SK-N-SH (cell line): ENCODE results near the gene MS4A12. TPM values are rescaled to one million over a fixed set of nuclear protein-coding genes. Genes with fewer than 3 reads are reported as not detected.
"Not testable (repeated sequence)": the region's sequence is repeated elsewhere in the genome, so short reads cannot be mapped to it uniquely, and the experiment has no call there.

Experiments used
- CTCF ChIA-PET: fragments of 300-600, 350-600 bp; formaldehyde crosslinking; extraction: SDS; loops from one replicate; lab custom pipeline; 2021; lab: Yijun Ruan, JAX
- POLR2A ChIA-PET: fragments of 350-600 bp; sonication (Branson Sonifier 250); formaldehyde crosslinking; extraction: SDS; loops from one replicate; lab custom pipeline; 2020; ENCODE audit warnings: antibody characterized with exemption, inconsistent platforms; lab: Yijun Ruan, JAX
- DNase-seq: peaks from one replicate; pipeline ENCODE4 v3.0.0; 2012
- H2AFZ ChIP-seq: fragments of 200-600 bp; sonication (generic); 2 replicates; pipeline ENCODE4 v1.8.1; 2016; ENCODE audit warnings: antibody characterized with exemption, mild to moderate bottlenecking, low read depth
- H3F3A ChIP-seq: fragments of 200-600 bp; sonication (generic); replicated peaks from 2 replicates; pipeline ENCODE3; 2016; ENCODE audit warnings: antibody characterized with exemption, mild to moderate bottlenecking; ENCODE audit not compliant: insufficient read depth
- H3K27ac ChIP-seq, 2 experiments: fragments of 200-500 bp in 1 of 2; fragments of 200-600 bp in 1 of 2; sonication (Bioruptor generic) in 1 of 2; sonication (generic), shearing (Covaris generic) in 1 of 2; 2 replicates each; pipeline versions ENCODE4 v1.5.1 to v1.6.1; 2014 to 2016; ENCODE audit warnings: low read depth in 2 of 2, inconsistent platforms in 1 of 2, low read length in 1 of 2, mild to moderate bottlenecking in 1 of 2, mixed read lengths in 1 of 2
- H3K27me3 ChIP-seq: fragments of 200-600 bp; sonication (generic), shearing (Covaris generic); 2 replicates; pipeline ENCODE4 v1.6.1; 2016; ENCODE audit warnings: mixed run types; ENCODE audit not compliant: insufficient read depth
- H3K36me3 ChIP-seq, 2 experiments: fragments of 200-500 bp in 1 of 2; fragments of 200-600 bp in 1 of 2; sonication (Bioruptor generic) in 1 of 2; sonication (generic) in 1 of 2; replicated peaks in 1 of 2; 2 replicates each; pipeline versions ENCODE3 to v1.5.1; 2014 to 2016; ENCODE audit warnings: low read length in 1 of 2, mild to moderate bottlenecking in 1 of 2; ENCODE audit not compliant: insufficient read depth in 2 of 2, control insufficient read depth in 1 of 2
- H3K4me1 ChIP-seq, 2 experiments: fragments of 200-500 bp in 1 of 2; fragments of 200-600 bp in 1 of 2; sonication (Bioruptor generic) in 1 of 2; sonication (generic), shearing (Covaris generic) in 1 of 2; 2 replicates each; pipeline versions ENCODE4 v1.5.1 to v1.6.1; 2014 to 2016; ENCODE audit warnings: low read depth in 1 of 2, low read length in 1 of 2, mixed run types in 1 of 2; ENCODE audit not compliant: insufficient read depth in 2 of 2, control insufficient read depth in 1 of 2
- H3K4me2 ChIP-seq: fragments of 200-600 bp; sonication (generic), shearing (Covaris generic); 2 replicates; pipeline ENCODE4 v1.6.1; 2017; ENCODE audit warnings: mixed run types
- H3K4me3 ChIP-seq, 2 experiments: fragments of 200-500 bp in 1 of 2; fragments of 200-600 bp in 1 of 2; sonication (Bioruptor generic) in 1 of 2; sonication (generic), shearing (Covaris generic) in 1 of 2; 2 replicates each; pipeline versions ENCODE4 v1.5.1 to v1.8.1; 2014 to 2016; ENCODE audit warnings: low read depth in 2 of 2, inconsistent platforms in 1 of 2, low read length in 1 of 2, mild to moderate bottlenecking in 1 of 2, mixed read lengths in 1 of 2, moderate library complexity in 1 of 2
- H3K79me2 ChIP-seq: fragments of 200-600 bp; sonication (generic); 2 replicates; pipeline ENCODE4 v1.8.1; 2017; ENCODE audit warnings: mild to moderate bottlenecking; ENCODE audit not compliant: insufficient read depth
- H3K9ac ChIP-seq: fragments of 200-600 bp; sonication (generic); 2 replicates; pipeline ENCODE4 v1.6.1; 2017; ENCODE audit warnings: mixed run types
- H3K9me2 ChIP-seq: fragments of 200-600 bp; sonication (generic); 2 replicates; pipeline ENCODE4 v1.6.1; 2017; ENCODE audit warnings: mixed run types
- H3K9me3 ChIP-seq: fragments of 200-600 bp; sonication (generic); 2 replicates; pipeline ENCODE4 v1.6.1; 2017; ENCODE audit warnings: mixed run types, mild to moderate bottlenecking, moderate library complexity
- H4K20me1 ChIP-seq: fragments of 200-600 bp; sonication (generic); 2 replicates; pipeline ENCODE4 v1.6.1; 2017; ENCODE audit warnings: mild to moderate bottlenecking, mixed run types; ENCODE audit not compliant: insufficient read depth
- EP300 ChIP-seq, 2 experiments: IDR thresholded peaks; 2 replicates each; pipeline versions ENCODE4 v1.4.0 to v1.6.1; 2012; ENCODE audit warnings: borderline replicate concordance in 1 of 2, low read depth in 1 of 2, low read length in 1 of 2
- FOSL2 ChIP-seq: IDR thresholded peaks from 2 replicates; pipeline ENCODE4 v1.4.0; 2012; ENCODE audit warnings: low read depth, mild to moderate bottlenecking, moderate library complexity, borderline replicate concordance
- FOXM1 ChIP-seq: IDR thresholded peaks from 2 replicates; pipeline ENCODE4 v1.4.0; 2012; ENCODE audit warnings: low read depth, mild to moderate bottlenecking
- GATA2 ChIP-seq: sonication (generic); formaldehyde crosslinking; IDR thresholded peaks from 2 replicates; pipeline ENCODE4 v1.5.0; 2020; ENCODE audit warnings: mild to moderate bottlenecking, missing genetic modification reagents
- MXI1 ChIP-seq: IDR thresholded peaks from 2 replicates; pipeline ENCODE4 v1.6.1; 2012; ENCODE audit warnings: mild to moderate bottlenecking, low read depth, low read length, improper control_type of control experiment
- NRF1 ChIP-seq: IDR thresholded peaks from 2 replicates; pipeline ENCODE4 v1.6.1; 2012; ENCODE audit warnings: low read depth, mild to moderate bottlenecking, low read length
- POLR2AphosphoS5 ChIP-seq: IDR thresholded peaks from 2 replicates; pipeline ENCODE4 v1.6.1; 2012; ENCODE audit warnings: low read depth, low read length
- RAD21 ChIP-seq: IDR thresholded peaks from 2 replicates; pipeline ENCODE4 v1.6.1; 2012; ENCODE audit warnings: mild to moderate bottlenecking, low read length
- RCOR1 ChIP-seq: fragments of 150-350 bp; IDR thresholded peaks from 2 replicates; pipeline ENCODE4 v1.6.1; 2017; ENCODE audit warnings: antibody characterized with exemption, low read length
- REST ChIP-seq: IDR thresholded peaks from 2 replicates; pipeline ENCODE4 v1.6.1; 2012; ENCODE audit warnings: mild to moderate bottlenecking, low read depth, low read length, moderate library complexity
- RFX5 ChIP-seq: IDR thresholded peaks from 2 replicates; pipeline ENCODE4 v1.6.1; 2012; ENCODE audit warnings: mild to moderate bottlenecking, improper control_type of control experiment, low read length
- SIN3A ChIP-seq: IDR thresholded peaks from 2 replicates; pipeline ENCODE4 v1.6.1; 2012; ENCODE audit warnings: low read depth, mild to moderate bottlenecking, low read length, moderate library complexity, borderline replicate concordance
- TEAD4 ChIP-seq: IDR thresholded peaks from 2 replicates; pipeline ENCODE4 v1.4.0; 2012; ENCODE audit warnings: mild to moderate bottlenecking, borderline replicate concordance; ENCODE audit not compliant: insufficient read depth
- USF1 ChIP-seq: IDR thresholded peaks from 2 replicates; pipeline ENCODE4 v1.4.0; 2012; ENCODE audit warnings: low read depth, borderline replicate concordance
- USF2 ChIP-seq: fragments of 150-350 bp; IDR thresholded peaks from 2 replicates; pipeline ENCODE4 v1.6.1; 2017; ENCODE audit warnings: antibody characterized with exemption, low read length, low read depth, borderline replicate concordance
- YY1 ChIP-seq: IDR thresholded peaks from 2 replicates; pipeline ENCODE4 v1.4.0; 2012; ENCODE audit warnings: low read depth, mild to moderate bottlenecking
- ZBTB33 ChIP-seq: IDR thresholded peaks from 2 replicates; pipeline ENCODE4 v1.4.0; 2012; ENCODE audit warnings: low read depth, borderline replicate concordance
- WGBS: methylation state at CpG from one replicate; pipeline ENCODE4 v1.1.6; 2017; ENCODE audit warnings: low lambda C conversion rate; 5-methylcytosine and 5-hydroxymethylcytosine counted together
- polyA plus RNA-seq, 3 experiments: library from polyadenylated mRNA; depleted of rRNA; stranded (reverse); fragments of >200 nt; gene quantifications; 2 replicates each; pipeline ENCODE4 v1.2.3, GENCODE V29; 2012

The MS4A12 gene
- polyA plus RNA-seq, 1 of the 3 experiments (the other 2 are of a cell fraction): not detected

- 20% methylated on average over 1 of the region's 28 CpGs for WGBS
- H3K4me2 ChIP-seq, H3K27ac ChIP-seq, H3K79me2 ChIP-seq, CTCF ChIA-PET, H3K9me2 ChIP-seq, H3K36me3 ChIP-seq, H3K27me3 ChIP-seq, H3F3A ChIP-seq, POLR2A ChIA-PET, H2AFZ ChIP-seq, H3K9ac ChIP-seq, H3K4me3 ChIP-seq, DNase-seq, H3K9me3 ChIP-seq, H4K20me1 ChIP-seq, H3K4me1 ChIP-seq: not testable (repeated sequence)
Observed at GRCh38 chr11:60510209-60510608, 17.6 kb downstream of the MS4A12 start.

- 3% methylated on average over 6 of the region's 6 CpGs for WGBS
Observed at GRCh38 chr11:60511393-60511792, 18.8 kb downstream of the MS4A12 start.

More at GRCh38 chr11:60511393-60511792, 18.8 kb downstream of the MS4A12 start:
- H4K20me1 ChIP-seq: no peaks in the 10 kb centered on the region
- peaks cover 4% of the 10 kb centered on the region for H3F3A ChIP-seq
- H3K9me2 ChIP-seq: no peaks in the 10 kb centered on the region
- TF ChIP-seq EP300 (IDR thresholded peaks at IDR 0.05; ENCODE audit: borderline replicate concordance in 1 of 2, low read depth in 1 of 2, low read length in 1 of 2) (no peak), RFX5 (no peak), REST (no peak), YY1 (no peak), USF1 (no peak), POLR2AphosphoS5 (no peak), FOSL2 (no peak), RAD21 (no peak), NRF1 (no peak), GATA2 (CRISPR knock-in tag) (no peak), ZBTB33 (no peak), FOXM1 (no peak), USF2 (no peak), RCOR1 (no peak), MXI1 (no peak), TEAD4 (no peak), SIN3A (no peak)
- no peaks in the 10 kb centered on the region for H3K27me3 ChIP-seq
- no peaks in the 10 kb centered on the region for H3K9me3 ChIP-seq
- H3K4me2 ChIP-seq: no peak overlapping the region
- ChIA-PET CTCF (no interaction called here), POLR2A (no interaction called here)
- H3K9ac ChIP-seq: no peak overlapping the region
- no peak overlapping the region for H3K27ac ChIP-seq
- H3K36me3 ChIP-seq: no peaks in the 10 kb centered on the region
- no peak overlapping the region for H3K4me3 ChIP-seq
- no peak for DNase-seq
- H3K4me1 ChIP-seq: no peaks in the 10 kb centered on the region; a peak in 1 of 4 replicates
- no peak overlapping the region for H2AFZ ChIP-seq
- no peaks in the 10 kb centered on the region for H3K79me2 ChIP-seq
